GM18502 (cell line): Measurements from ENCODE around the gene HS3ST5.
A peak's percentile ranks its signal among the peaks of the same experiment; 100 is the strongest.
"Not testable (repeated sequence)": the region's sequence is repeated elsewhere in the genome, so short reads cannot be mapped to it uniquely, and the experiment has no call there.

Experiments used
- ATAC-seq: cut with Tn5 transposase; IDR thresholded peaks from one replicate; pipeline ENCODE4 v1.9.1; 2021; ENCODE audit warnings: mild to moderate bottlenecking; ENCODE audit not compliant: unreplicated experiment, poor library complexity

Gene HS3ST5

GRCh38 chr6:114282292-114282691 is 60.5 kb downstream of the HS3ST5 start:
- ATAC-seq = no peak

GRCh38 chr6:114281496-114281895 is 61.3 kb downstream of the HS3ST5 start:
- no peak for ATAC-seq

- ATAC-seq = no peak
Measured at GRCh38 chr6:114280239-114280982, 62.4 kb downstream of the HS3ST5 start.

- ATAC-seq = no peak
Measured at GRCh38 chr6:114277220-114277619, 65.6 kb downstream of the HS3ST5 start.

- no peak for ATAC-seq
Measured at GRCh38 chr6:114276783-114277182, 66.0 kb downstream of the HS3ST5 start.

- ATAC-seq = no peak
Measured at GRCh38 chr6:114274836-114275235, 68.0 kb downstream of the HS3ST5 start.

GRCh38 chr6:114272582-114272981 is 70.2 kb downstream of the HS3ST5 start:
- ATAC-seq = no peak

- ATAC-seq = no peak
Measured at GRCh38 chr6:114271405-114271804, 71.4 kb downstream of the HS3ST5 start.

- ATAC-seq = peak; percentile 75
Measured at GRCh38 chr6:114267897-114268296, 74.9 kb downstream of the HS3ST5 start.

- no peak for ATAC-seq
Measured at GRCh38 chr6:114260810-114261209, 82.0 kb downstream of the HS3ST5 start.

GRCh38 chr6:114258376-114258775 is 84.4 kb downstream of the HS3ST5 start:
- ATAC-seq = no peak

GRCh38 chr6:114253431-114253830 is 89.4 kb downstream of the HS3ST5 start:
- ATAC-seq = no peak

GRCh38 chr6:114249522-114249921 is 93.3 kb downstream of the HS3ST5 start:
- ATAC-seq = no peak

- no peak for ATAC-seq
Measured at GRCh38 chr6:114247101-114247500, 95.7 kb downstream of the HS3ST5 start.

GRCh38 chr6:114240796-114241195 is 102.0 kb downstream of the HS3ST5 start:
- ATAC-seq = no peak

GRCh38 chr6:114228675-114229074 is 114.1 kb downstream of the HS3ST5 start:
- ATAC-seq = no peak

GRCh38 chr6:114227944-114228468 is 114.8 kb downstream of the HS3ST5 start:
- ATAC-seq = no peak

- ATAC-seq = no peak
Measured at GRCh38 chr6:114220241-114220640, 122.6 kb downstream of the HS3ST5 start.

GRCh38 chr6:114218437-114219340 is 124.1 kb downstream of the HS3ST5 start:
- ATAC-seq = no peak

- ATAC-seq = not testable (repeated sequence)
Measured at GRCh38 chr6:114217996-114218395, 124.8 kb downstream of the HS3ST5 start.

- ATAC-seq = no peak
Measured at GRCh38 chr6:114216789-114217467, 125.9 kb downstream of the HS3ST5 start.
